ENCODE results near the gene GAL3ST3.
A peak's percentile ranks its signal among the peaks of the same experiment; 100 is the strongest.
"Not testable (repeated sequence)": the region's sequence is repeated elsewhere in the genome, so short reads cannot be mapped to it uniquely, and the experiment has no call there.

Gene GAL3ST3, protein sequence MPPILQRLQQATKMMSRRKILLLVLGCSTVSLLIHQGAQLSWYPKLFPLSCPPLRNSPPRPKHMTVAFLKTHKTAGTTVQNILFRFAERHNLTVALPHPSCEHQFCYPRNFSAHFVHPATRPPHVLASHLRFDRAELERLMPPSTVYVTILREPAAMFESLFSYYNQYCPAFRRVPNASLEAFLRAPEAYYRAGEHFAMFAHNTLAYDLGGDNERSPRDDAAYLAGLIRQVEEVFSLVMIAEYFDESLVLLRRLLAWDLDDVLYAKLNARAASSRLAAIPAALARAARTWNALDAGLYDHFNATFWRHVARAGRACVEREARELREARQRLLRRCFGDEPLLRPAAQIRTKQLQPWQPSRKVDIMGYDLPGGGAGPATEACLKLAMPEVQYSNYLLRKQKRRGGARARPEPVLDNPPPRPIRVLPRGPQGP

DNA sequence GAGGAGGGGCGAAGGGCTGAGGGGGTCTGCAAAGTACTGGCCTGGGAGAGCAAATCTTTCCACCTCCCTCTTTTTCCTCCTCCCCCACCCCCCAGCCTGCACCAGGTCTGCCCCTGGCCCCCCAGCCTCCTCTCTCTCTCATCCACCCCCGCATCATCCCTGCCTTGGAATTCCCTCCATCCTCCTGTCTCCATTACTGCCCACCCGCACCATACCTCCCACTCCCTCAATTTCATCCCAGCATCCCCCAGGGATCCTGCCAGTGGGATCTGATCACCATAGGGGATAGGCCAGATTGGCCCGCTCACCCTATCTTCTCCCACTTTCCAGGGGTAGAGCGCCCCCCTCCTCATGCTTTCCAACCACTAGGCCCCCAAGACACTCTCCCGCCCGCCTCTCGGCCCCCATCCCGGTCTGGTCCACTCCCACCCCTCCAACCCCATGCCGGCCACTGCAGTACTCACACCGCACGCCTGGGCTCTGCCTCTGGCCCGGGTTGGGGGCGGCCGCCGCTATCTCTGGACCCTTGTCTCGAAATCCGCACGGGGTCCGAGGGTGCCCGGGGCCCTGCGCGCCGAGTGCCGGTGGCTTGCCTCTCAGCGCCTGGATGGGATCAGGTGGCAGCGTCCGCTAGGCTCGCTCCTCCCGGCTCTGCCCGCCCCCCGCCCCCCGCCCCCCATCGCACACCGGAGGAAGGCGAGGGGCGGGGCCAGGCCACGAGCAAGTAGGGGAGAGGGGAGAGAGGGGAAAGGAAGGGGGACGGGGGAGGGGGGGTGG lies at the start of gene GAL3ST3:
TSS of gene GAL3ST3 (minus strand) at position 615 of the 777 bp plus-strand sequence. CDS start 3,746 bp downstream, outside the sequence.
- DNase-seq = peak; percentile 52

DNA sequence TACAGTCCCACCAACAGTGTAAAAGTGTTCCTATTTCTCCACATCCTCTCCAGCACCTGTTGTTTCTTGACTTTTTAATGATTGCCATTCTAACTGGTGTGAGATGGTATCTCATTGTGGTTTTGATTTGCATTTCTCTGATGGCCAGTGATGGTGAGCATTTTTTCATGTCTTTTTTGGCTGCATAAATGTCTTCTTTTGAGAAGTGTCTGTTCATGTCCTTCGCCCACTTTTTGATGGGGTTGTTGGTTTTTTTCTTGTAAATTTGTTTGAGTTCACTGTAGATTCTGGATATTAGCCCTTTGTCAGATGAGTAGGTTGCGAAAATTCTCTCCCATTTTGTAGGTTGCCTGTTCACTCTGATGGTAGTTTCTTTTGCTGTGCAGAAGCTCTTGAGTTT lies 43.2 kb upstream of the GAL3ST3 start:
- not testable (repeated sequence) for DNase-seq

DNA sequence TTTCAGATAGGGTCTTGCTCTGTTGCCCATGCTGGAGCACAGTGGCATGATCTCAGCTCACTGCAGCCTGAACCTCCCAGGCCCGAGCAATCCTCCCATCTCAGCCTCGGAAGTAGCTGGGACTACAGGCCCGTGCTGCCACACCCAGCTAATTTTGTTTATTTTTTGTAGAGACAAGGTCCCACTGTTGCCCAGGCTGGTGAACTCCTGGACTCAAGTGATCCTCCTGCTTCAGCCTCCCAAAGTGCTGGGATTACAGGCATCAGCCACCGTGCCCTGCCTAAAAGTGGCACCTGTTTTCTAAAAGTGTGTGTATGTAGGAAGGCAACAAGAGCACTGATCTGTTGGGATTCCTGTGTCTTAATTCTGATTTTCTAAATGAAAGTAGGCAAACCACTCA lies 41.3 kb upstream of the GAL3ST3 start:
- DNase-seq = no peak

DNA sequence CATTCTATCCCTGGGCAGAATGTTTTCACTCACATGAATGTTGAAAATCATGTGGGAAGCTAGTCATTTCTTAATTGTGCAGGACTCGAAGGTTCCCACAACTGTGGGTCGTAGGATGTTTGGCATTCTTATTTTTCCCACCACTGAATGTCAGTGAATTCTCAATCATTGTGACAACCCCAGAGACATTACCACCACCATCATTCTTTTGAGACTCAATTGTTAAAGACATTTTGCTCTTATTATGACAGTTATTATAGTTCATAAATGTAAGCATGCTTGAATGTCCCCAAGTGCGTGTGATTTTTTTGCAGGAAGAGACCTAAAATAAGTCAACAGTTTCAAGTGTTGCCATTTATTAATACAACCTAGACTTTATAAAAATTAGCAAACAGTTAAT lies 40.1 kb upstream of the GAL3ST3 start:
- no peak for DNase-seq

DNA sequence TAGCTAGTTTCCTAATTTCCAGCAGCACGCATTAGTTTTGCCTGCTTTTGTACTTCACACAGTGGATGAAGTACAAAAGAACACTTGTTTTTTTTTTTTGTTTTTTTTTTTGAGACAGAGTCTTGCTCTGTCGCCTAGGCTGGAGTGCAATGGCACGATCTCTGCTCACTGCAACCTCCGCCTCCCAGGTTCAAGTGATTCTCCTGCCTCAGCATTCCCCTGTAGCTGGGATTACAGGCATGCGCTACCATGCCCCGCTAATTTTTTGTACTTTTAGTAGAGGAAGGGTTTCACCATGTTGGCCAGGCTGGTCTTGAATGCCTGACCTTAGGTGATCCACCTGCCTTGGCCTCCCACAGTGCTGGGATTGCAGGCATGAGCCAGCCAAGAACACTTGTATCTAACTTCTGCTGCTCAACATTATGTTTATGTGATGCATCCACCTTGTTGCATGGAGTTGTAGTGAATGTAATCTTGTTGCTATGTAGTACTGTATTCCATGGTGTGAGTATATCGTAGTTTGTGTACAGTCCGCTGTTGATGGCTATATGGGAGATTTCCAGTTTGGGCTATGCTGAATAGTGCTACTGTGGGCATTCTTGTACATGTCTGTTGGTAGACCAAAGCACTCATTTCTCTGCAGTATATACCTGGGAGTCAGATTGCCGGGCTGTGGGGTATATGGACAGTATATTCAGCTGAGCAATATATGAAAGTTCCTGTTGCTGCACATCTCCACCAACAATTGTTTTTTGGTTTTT lies 38.4 kb upstream of the GAL3ST3 start:
- no peak for DNase-seq

DNA sequence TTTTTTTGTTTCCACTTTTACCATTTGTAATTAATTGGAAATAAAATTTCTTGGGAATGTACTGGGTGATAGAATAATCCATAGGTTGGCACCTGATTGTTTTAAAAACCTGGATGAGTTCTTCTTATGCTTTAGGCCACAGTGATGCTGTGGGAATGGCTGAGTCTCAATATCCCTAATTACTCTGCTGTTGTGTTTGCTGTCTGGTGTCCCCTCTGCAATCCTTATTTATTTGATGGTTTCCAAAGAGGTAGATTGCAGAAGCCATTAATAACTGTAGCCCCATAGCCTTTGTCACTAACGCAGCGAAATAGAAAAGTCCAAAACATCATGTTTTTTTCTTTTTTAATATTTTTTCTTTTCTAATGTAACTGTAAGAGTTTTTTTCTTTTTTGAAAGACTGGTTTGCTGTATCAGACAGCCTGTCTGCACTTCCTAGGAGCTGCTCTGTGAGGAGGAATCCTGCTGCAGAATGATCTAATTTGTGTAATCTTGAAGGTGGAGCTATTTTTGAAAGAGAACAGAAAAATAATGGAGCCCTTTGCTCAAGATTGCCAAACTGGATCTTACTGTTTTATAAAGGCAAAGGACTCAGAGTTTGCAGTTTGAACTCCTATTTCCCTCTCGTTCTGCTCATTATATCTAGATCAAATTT lies 36.0 kb upstream of the GAL3ST3 start:
- DNase-seq = no peak

DNA sequence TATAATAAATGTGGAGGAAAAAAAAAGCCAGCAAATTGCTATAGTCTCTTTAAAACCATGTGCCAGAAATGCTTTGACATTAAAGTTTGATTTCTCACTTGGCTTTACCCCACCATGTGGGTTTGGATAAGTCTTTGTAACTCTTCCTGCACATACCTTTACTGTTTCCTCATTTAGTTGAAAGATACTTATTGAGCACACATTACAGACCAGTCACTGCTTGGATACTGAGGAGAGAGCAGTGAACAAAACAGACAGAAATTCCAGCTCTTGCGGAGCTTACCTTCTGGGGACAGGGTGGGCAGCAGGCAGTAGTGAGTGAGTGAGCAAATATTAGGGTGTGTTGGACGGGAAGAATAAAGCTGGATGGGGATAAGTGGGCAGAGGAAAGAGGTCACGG lies 34.8 kb upstream of the GAL3ST3 start:
- no peak for DNase-seq

DNA sequence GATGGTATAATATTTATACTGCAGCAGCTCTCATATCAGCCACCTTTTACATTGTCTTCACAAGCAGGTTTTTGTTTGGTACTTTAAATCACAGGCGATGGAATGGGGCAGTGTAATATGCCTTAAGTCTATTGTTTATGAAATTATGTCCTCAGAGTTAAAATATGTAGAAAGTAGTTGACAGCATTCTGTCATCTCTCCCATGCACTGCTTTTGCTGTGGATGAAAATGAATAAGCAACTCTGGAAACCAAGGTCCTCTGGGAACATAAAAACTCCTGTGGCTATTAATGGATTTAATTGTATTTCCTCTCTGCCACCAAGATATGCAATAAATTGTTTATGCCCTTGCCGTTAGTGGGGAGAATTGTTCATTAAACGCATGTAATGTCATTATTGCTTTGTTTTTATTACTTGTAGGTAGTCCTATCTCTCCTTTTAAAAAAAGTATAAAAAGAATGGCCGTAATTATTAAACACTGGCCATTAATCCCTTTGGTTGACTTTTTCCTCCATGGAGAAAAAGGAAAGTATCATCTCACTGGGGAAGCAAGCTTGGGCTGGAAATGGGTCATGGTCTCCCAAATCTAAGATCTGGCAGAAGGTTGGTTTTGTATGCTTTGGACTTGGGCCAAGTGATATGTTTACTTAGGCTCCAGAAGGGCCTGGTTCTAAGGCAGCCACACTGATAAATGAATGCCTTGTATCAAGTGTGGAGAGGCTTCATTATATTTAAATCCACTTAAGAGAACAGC lies 34.2 kb upstream of the GAL3ST3 start:
- DNase-seq = no peak

DNA sequence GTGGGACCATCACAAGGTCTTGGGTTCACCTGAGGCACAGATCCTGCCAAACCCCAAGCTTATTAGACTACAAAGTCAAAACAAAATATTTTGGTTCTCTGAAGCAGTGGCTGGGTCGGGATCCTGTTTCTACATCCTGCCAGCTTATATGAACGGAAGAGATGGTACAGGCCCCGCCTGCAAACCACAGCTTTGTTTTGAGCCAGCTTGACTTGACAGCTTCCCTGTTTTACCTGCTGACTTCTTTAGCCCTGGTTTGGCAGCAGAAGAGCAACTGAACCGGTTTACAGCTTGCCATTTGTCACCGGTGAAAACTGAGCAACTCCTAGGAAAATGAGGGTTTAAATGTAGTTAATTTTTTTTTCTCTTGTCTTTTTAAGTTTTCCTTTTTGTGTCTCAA lies 32.5 kb upstream of the GAL3ST3 start:
- peak; percentile 64 for DNase-seq

DNA sequence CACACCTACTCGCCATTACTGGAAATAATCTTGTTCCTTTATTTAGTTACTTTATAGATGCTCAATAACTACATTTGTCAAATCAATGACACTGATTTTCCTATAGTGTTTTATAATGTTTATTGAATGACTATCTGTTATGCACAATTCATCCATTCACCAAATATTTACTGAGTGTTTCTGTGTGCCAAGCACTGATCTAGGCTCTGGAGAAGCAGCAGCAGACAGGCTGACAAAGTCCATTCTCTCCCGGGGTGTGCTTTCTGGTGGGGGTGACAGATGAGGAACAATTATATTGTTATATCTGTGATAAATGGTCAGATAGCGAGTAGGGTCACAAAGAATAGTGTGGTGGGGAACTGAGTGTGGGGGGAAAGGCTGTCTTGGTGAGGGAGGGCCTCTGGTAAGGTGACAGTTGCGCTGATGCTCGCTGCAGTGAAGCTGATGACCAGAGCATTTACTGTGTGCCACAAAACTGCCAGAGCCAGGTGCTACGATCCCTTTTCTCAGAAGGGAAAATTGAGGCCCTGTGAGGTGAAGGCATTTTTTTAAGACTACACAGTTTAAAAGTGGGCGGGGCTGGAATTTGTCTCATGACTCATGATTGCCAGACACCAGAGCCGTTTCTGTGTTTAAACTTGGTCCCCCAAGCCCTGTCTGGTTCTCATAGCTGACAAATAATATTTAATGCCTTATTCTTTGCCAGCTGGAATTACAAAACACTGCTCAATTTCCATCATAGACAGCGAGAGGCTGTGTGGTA lies 31.3 kb upstream of the GAL3ST3 start:
- no peak for DNase-seq

DNA sequence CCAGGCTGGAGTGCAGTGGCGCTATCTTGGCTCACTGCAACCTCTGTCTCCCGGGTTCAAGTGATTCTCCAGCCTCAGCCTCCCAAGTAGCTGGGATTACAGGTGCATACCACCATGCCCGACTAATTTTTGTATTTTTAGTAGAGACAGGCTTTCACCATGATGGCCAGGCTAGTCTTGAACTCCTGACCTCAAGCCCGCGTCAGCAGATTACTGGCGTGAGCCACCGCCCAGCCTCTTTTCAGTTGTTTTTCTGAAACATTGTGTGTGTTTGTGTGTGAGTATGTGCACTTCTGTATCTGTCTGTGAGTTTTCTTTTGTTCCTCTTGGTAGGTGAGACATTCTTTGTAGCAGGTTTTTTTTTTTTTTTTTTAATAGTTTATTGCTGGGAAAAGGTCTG lies 30.0 kb upstream of the GAL3ST3 start:
- DNase-seq = not testable (repeated sequence)

DNA sequence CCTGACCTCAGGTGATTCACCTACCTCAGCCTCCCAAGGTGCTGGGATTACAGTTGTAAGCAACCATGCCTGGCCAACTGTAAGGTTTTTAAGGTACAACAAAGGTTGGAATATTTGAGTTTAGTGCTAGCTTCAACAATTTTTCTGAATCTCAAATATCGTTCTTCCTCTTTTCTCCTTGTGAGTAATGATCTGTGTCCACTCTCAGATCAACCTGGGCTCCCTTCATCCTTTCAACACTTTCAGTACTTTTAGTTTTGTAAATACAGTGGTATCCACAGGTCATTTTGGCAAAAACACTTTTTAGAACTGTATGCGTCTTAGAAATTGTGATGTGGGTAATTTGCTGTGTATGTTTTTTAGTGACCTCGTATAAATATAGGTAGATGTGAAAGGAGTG lies 29.0 kb upstream of the GAL3ST3 start:
- DNase-seq = no peak

DNA sequence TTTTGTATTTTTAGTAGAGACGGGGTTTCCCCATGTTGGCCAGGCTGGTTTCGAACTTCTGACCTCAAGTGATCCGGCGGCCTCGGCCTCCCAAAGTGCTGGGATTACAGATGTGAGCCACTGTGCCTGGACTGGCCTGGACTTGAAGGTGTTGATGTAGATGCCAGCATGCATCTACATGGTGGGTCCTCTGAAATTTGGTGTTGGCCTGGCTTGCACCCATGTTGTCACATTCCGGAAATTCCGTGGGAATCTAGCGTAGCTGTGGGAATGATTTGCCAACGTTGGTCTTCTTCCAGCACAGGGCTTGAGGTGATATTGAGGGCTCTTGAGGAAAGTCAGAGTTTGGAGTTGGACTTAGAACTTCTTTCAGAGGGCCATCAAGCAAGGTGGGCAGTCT lies 27.6 kb upstream of the GAL3ST3 start:
- DNase-seq = no peak

DNA sequence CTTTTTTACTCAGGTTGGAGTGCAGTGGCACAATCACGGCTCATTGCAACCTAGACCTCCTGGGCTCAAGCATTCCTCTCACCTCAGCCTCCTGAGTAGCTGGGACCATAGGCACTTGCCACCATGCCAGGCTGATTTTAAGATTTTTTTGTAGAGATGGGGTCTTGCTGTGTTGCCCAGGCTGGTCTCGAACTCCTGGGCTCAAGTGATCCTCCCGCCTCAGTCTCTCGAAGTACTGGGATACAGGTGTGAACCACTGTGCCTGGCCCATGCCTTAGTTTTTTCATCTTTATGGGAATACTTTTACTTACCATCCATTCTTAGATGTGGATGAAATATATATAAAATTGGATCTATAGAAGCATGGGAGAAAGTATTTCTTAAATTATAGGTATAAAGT lies 26.3 kb upstream of the GAL3ST3 start:
- no peak for DNase-seq

DNA sequence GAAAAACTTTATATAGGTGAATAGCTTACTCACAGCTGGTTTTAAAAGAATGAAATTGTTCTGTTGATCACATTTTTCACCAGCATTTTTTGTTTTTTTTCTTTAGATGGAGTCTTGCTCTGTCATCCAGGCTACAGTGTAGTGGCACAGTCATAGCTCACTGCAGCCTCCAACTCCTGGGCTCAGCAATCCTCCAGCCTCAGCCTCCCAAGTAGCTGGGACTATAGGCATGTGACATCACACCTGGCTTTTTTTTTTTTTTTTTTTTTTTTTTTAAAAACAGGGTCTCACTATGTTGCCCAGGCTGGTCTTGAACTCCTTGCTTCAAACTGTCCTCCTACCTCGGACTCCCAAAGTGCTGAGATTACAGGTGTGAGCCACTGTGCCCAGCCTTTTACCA lies 24.7 kb upstream of the GAL3ST3 start:
- DNase-seq = no peak

DNA sequence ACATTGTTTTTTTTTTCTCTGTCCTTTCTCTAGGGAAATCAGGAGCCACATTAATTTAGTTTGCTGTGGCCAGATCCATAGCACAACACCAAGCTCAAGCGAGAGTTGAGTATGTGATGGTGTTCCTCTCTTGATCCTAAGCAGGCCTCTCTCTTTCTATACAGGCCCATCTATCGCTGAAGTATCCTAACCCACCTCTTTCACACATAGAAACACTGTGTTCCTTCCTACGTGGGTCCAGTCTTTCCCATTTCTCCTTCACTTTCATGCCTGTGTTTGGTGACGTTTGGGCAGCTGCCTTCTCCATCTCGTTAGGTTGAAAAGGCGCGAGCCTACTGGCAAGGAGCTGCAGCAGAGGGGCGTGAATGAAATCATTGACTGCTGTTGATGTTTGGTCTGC lies 23.6 kb upstream of the GAL3ST3 start:
- no peak for DNase-seq

DNA sequence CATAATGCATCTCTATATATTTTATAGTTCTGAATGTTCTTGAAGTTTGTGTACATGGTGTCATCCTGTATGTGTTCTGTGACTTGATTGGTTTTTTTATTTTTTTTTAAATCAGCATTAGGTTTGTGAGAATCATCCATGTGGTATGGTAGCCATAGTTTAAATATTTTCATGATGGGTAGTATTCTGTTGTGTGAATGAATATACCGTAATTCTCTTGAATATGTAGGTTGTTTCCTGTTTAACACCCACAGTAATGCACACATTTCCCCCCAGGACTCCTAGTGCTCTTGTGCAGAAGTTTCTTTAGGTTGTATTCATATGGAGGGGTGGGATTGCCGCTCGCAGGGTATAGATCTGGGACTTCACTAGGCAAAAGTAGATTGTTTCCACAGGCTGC lies 23.1 kb upstream of the GAL3ST3 start:
- no peak for DNase-seq

DNA sequence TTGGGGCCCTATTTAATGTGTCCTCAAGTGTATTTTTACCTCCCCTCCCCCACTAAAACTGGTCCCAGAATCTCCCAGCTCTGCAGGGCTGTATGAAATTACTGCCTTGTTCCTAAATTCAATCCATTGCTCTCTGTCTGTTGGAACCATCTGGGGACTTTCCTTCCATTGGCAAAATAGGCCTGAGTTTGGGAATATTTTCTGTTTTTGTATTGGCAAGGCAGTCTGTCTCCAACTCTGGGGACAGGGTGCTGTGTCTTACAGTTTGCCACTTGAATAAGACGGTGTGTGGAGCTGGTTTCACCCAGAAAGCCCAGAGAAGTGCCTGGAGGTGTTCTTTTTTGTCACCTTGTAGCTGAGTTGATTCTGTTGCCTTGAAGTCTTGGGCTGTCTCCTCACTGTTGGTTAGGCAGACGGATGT lies 22.4 kb upstream of the GAL3ST3 start:
- no peak for DNase-seq

DNA sequence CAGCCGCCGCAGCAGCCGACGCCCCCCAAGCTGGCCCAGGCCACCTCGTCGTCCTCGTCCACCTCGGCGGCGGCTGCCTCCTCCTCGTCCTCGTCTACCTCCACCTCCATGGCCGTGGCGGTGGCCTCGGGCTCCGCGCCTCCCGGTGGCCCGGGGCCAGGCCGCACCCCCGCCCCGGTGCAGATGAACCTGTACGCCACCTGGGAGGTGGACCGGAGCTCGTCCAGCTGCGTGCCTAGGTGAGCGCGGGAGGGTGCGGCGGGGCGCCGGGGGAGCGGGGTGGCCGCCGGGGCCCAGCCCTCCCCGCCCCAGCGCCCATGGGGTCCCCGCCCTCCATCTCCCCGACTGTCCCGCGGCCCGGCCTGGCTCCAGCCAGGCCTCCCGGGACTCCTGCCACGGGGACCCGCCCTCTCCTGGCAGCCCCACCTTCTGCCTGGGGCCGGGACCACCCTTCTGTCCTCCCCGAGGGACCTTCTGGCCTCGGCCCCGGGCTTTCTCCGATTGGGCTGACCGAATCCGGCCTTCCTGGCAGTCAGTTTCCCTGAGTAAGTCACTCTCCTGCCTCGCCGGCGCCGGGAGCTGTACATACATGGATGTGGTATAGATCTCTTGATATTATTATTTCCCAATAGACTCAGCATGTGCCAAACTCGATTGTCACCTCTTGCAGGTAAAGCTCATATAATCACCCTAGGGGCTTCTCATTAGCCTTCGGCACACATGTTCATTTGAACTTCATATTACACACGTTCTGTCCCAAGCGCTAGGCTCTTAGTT lies 21.8 kb upstream of the GAL3ST3 start:
- DNase-seq = peak; percentile 77

All from femur (tissue), 1 donor.